Measurements from ENCODE around the gene WFDC10A.
"Not testable (repeated sequence)": the region's sequence is repeated elsewhere in the genome, so short reads cannot be mapped to it uniquely, and the experiment has no call there.

WFDC10A gene

DNA sequence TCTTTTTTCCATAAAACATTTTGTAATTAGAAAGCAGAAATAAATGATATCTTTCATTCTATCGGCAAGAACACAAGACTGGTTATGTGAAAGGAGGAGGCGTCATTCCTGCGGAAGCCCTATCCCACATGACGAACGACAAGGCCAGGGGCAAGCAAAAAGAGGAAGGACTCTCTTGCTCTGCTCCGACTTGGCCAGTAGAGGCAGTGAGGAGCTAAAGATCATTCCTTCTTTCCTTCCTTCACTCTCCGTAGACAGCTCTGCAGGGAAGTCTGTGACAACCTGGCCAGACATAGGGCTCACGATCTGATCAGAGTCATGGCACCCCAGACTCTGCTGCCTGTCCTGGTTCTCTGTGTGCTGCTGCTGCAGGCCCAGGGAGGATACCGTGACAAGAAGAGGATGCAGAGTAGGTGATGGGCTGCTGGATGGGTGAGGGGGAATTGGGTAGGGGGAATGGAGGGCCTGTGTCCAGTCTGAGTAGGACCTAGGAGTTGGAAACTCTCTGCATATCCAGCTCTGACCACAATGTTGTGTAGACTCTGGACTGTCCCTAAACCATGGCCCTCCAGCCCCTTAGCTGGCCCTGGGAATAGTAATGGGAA lies at the start of gene WFDC10A:
WFDC10A (plus strand) TSS at position 244 of the 605 bp plus-strand sequence; CDS start at position 319, 75 bp downstream.
- Histone ChIP-seq H3K27me3 (replicated peaks; ENCODE audit: control insufficient read depth, insufficient read depth, low read length) (no peaks in the 10 kb centered on the region), H3K9ac (ENCODE audit: low read length) (no peak within 1 kb of the TSS), H3K9me3 (ENCODE audit: control insufficient read depth, low read length) (peaks cover 5% of the 10 kb centered on the region), H3K4me3 (ENCODE audit: low read length) (no peak within 1 kb of the TSS), H3K36me3 (ENCODE audit: control insufficient read depth, insufficient read depth, low read length, severe bottlenecking) (no peaks in the 10 kb centered on the region), H3K4me1 (ENCODE audit: control insufficient read depth, insufficient read depth, low read length) (no peaks in the 10 kb centered on the region)
- DNase-seq (ENCODE audit: low read depth): peak; percentile 58

DNA sequence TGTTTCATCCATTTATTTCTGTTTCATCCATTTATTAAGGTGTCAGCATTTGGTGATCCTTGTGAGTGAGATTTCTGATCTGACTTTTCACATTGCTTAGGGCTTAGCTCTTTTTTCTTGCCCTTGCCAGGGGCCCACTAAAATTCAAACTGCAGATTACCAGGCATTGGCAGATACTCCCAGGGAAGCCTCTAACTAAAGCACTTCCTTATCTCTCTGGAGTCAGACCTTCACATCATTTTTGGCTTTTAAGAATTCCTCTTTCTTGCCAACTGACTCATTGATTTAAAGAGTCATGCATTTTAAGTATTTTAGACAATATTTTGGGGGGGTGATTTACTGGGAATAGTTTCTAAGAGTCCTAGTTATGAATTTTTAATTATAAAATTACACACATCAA lies 47.8 kb upstream of the WFDC10A start:
- Histone ChIP-seq H3K4me3 (ENCODE audit: low read length) (no peak overlapping the region), H3K36me3 (ENCODE audit: control insufficient read depth, insufficient read depth, low read length, severe bottlenecking) (no peaks in the 10 kb centered on the region), H3K4me1 (ENCODE audit: control insufficient read depth, insufficient read depth, low read length) (peaks cover 21% of the 10 kb centered on the region), H3K9ac (ENCODE audit: low read length) (no peak overlapping the region), H3K9me3 (ENCODE audit: control insufficient read depth, low read length) (no peaks in the 10 kb centered on the region), H3K27me3 (replicated peaks; ENCODE audit: control insufficient read depth, insufficient read depth, low read length) (no peaks in the 10 kb centered on the region)
- DNase-seq (ENCODE audit: low read depth): no peak

DNA sequence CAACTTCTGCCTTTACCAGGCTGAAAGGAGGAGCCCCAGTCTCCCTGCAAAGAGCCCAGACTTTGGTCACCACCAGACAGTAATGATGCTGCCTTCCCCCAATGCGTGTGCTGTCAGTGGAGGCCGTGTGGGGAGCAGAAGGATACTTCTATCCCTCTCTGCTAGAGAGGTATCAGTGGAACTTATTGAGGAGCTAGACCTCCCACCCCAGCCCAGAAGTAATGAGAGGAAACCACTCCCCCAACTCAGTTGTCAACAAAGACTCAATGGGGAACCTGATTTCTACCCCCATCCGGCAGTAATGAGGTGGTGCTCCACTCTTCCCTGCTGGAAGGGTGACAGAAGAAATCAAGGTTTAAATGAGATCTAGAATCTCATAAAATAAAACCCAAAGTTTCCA lies 46.0 kb upstream of the WFDC10A start:
- peaks cover 16% of the 10 kb centered on the region for H3K4me1 ChIP-seq (ENCODE audit: control insufficient read depth, insufficient read depth, low read length)
- no peak for DNase-seq (ENCODE audit: low read depth)
- H3K4me3 ChIP-seq (ENCODE audit: low read length): no peak overlapping the region
- no peaks in the 10 kb centered on the region for H3K27me3 ChIP-seq (replicated peaks; ENCODE audit: control insufficient read depth, insufficient read depth, low read length)
- no peaks in the 10 kb centered on the region for H3K9me3 ChIP-seq (ENCODE audit: control insufficient read depth, low read length)
- no peaks in the 10 kb centered on the region for H3K36me3 ChIP-seq (ENCODE audit: control insufficient read depth, insufficient read depth, low read length, severe bottlenecking)
- H3K9ac ChIP-seq (ENCODE audit: low read length): no peak overlapping the region

DNA sequence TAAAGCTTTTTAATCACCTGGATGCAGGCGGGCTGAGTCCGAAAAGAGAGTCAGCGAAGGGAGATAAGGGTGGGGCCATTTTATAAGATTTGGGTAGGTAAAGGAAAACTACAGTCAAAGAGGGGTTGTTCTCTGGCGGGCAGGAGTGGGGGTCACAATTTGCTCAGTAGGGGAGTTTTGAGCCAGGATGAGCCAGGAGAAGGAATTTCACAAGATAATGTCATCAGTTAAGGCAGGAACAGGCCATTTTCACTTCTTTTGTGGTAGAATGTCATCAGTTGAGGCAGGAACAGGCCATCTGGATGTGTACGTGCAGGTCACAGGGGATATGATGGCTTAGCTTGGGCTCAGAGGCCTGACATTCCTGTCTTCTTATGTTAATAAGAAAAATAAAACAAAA lies 45.2 kb upstream of the WFDC10A start:
- H3K9ac ChIP-seq (ENCODE audit: low read length); H3K36me3 ChIP-seq (ENCODE audit: control insufficient read depth, insufficient read depth, low read length, severe bottlenecking); H3K9me3 ChIP-seq (ENCODE audit: control insufficient read depth, low read length); DNase-seq (ENCODE audit: low read depth); H3K27me3 ChIP-seq (replicated peaks; ENCODE audit: control insufficient read depth, insufficient read depth, low read length); H3K4me3 ChIP-seq (ENCODE audit: low read length): not testable (repeated sequence)
- peaks cover 17% of the 10 kb centered on the region for H3K4me1 ChIP-seq (ENCODE audit: control insufficient read depth, insufficient read depth, low read length)

GRCh38 chr20:45585986-45586385 lies 43.6 kb upstream of the WFDC10A start:
- peaks cover 19% of the 10 kb centered on the region for H3K4me1 ChIP-seq (ENCODE audit: control insufficient read depth, insufficient read depth, low read length)
- H3K4me3 ChIP-seq (ENCODE audit: low read length); H3K9ac ChIP-seq (ENCODE audit: low read length); H3K36me3 ChIP-seq (ENCODE audit: control insufficient read depth, insufficient read depth, low read length, severe bottlenecking); H3K9me3 ChIP-seq (ENCODE audit: control insufficient read depth, low read length); DNase-seq (ENCODE audit: low read depth); H3K27me3 ChIP-seq (replicated peaks; ENCODE audit: control insufficient read depth, insufficient read depth, low read length): not testable (repeated sequence)

- Histone ChIP-seq H3K36me3 (ENCODE audit: control insufficient read depth, insufficient read depth, low read length, severe bottlenecking) (no peaks in the 10 kb centered on the region), H3K4me3 (ENCODE audit: low read length) (no peak overlapping the region), H3K4me1 (ENCODE audit: control insufficient read depth, insufficient read depth, low read length) (peaks cover 12% of the 10 kb centered on the region), H3K9ac (ENCODE audit: low read length) (no peak overlapping the region), H3K9me3 (ENCODE audit: control insufficient read depth, low read length) (peaks cover 4% of the 10 kb centered on the region), H3K27me3 (replicated peaks; ENCODE audit: control insufficient read depth, insufficient read depth, low read length) (no peaks in the 10 kb centered on the region)
- DNase-seq (ENCODE audit: low read depth): no peak
These were observed 40.7 kb upstream of the WFDC10A start for GRCh38 chr20:45588800-45589199.

DNA sequence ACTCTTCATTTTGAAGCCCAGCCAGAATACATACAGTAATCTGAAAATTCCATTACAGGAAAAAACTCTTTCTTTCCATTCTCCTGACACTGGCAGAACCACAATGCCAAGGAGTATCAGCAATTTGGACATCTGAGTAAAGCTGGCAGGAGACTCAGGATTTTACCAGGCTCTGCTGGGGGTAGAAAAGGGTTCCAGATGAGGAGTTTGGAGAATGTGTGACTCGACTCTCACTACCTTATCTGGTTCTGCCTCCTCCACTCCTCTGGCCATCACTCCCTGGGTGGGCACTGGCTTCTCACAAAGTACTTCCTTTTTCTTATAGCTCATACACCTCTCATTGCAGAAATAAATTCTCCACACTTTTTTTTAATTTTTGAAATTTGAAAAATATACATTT lies 39.8 kb upstream of the WFDC10A start:
- no peak for DNase-seq (ENCODE audit: low read depth)
- H3K36me3 ChIP-seq (ENCODE audit: control insufficient read depth, insufficient read depth, low read length, severe bottlenecking): no peaks in the 10 kb centered on the region
- peaks cover 12% of the 10 kb centered on the region for H3K4me1 ChIP-seq (ENCODE audit: control insufficient read depth, insufficient read depth, low read length)
- H3K27me3 ChIP-seq (replicated peaks; ENCODE audit: control insufficient read depth, insufficient read depth, low read length): no peaks in the 10 kb centered on the region
- no peak overlapping the region for H3K9ac ChIP-seq (ENCODE audit: low read length)
- no peak overlapping the region for H3K4me3 ChIP-seq (ENCODE audit: low read length)
- peaks cover 4% of the 10 kb centered on the region for H3K9me3 ChIP-seq (ENCODE audit: control insufficient read depth, low read length)

GRCh38 chr20:45592574-45593189 lies 36.9 kb upstream of the WFDC10A start:
- H3K36me3 ChIP-seq (ENCODE audit: control insufficient read depth, insufficient read depth, low read length, severe bottlenecking): no peaks in the 10 kb centered on the region
- H3K27me3 ChIP-seq (replicated peaks; ENCODE audit: control insufficient read depth, insufficient read depth, low read length): peaks cover 6% of the 10 kb centered on the region
- H3K4me1 ChIP-seq (ENCODE audit: control insufficient read depth, insufficient read depth, low read length): peaks cover 6% of the 10 kb centered on the region
- peaks cover 4% of the 10 kb centered on the region for H3K9me3 ChIP-seq (ENCODE audit: control insufficient read depth, low read length)
- no peak overlapping the region for H3K4me3 ChIP-seq (ENCODE audit: low read length)
- DNase-seq (ENCODE audit: low read depth): peak; percentile 53
- H3K9ac ChIP-seq (ENCODE audit: low read length): no peak overlapping the region

- H3K27me3 ChIP-seq (replicated peaks; ENCODE audit: control insufficient read depth, insufficient read depth, low read length): peaks cover 12% of the 10 kb centered on the region
- no peak for DNase-seq (ENCODE audit: low read depth)
- peaks cover 6% of the 10 kb centered on the region for H3K4me1 ChIP-seq (ENCODE audit: control insufficient read depth, insufficient read depth, low read length)
- H3K36me3 ChIP-seq (ENCODE audit: control insufficient read depth, insufficient read depth, low read length, severe bottlenecking): no peaks in the 10 kb centered on the region
- H3K9me3 ChIP-seq (ENCODE audit: control insufficient read depth, low read length): peaks cover 4% of the 10 kb centered on the region
- H3K9ac ChIP-seq (ENCODE audit: low read length): no peak overlapping the region
- H3K4me3 ChIP-seq (ENCODE audit: low read length): no peak overlapping the region
These were observed 36.0 kb upstream of the WFDC10A start for GRCh38 chr20:45593498-45593897.

DNA sequence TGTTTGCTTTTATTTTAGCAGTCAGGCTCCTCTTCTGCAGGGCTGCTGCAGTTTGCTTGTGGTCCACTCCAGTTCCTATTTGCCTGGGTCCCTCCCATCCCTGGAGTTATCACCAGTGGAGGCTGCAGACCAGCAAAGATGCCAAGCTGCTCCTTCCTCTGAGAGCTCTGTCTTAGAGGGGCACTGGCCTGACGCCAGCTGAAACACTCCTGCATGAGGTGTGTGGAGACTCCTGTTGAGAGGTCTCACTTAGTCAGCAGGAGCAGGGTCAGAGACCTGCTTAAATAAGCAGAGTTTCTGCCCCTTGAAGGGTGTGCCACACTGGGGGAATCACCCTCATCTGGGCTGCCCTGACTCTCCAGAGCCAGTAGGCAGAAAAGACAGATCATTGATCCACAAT lies 34.3 kb upstream of the WFDC10A start:
- H3K9me3 ChIP-seq (ENCODE audit: control insufficient read depth, low read length): peaks cover 4% of the 10 kb centered on the region
- DNase-seq (ENCODE audit: low read depth): no peak
- no peak overlapping the region for H3K4me3 ChIP-seq (ENCODE audit: low read length)
- H3K36me3 ChIP-seq (ENCODE audit: control insufficient read depth, insufficient read depth, low read length, severe bottlenecking): no peaks in the 10 kb centered on the region
- no peaks in the 10 kb centered on the region for H3K4me1 ChIP-seq (ENCODE audit: control insufficient read depth, insufficient read depth, low read length)
- H3K27me3 ChIP-seq (replicated peaks; ENCODE audit: control insufficient read depth, insufficient read depth, low read length): peaks cover 13% of the 10 kb centered on the region
- no peak overlapping the region for H3K9ac ChIP-seq (ENCODE audit: low read length)

DNA sequence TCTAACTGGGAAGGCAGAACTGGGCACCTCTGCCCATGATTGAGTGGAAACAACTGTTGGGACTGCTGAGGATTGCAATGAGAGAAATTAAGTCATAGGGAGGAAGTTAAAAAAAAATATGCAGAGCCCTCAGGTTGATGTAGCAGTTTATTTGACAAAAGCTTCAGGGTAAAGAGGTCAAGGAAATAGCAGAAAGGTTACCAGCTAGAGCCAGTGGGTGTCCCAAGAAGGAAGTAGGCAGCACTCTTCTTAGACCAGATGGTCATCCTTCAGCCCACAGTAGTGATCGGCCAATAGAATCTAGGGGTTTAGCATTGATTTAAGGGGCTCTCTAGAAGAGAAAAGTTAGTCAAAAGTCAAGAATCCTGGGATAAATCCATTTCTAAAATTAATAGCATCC lies 21.7 kb upstream of the WFDC10A start:
- peaks cover 14% of the 10 kb centered on the region for H3K4me1 ChIP-seq (ENCODE audit: control insufficient read depth, insufficient read depth, low read length)
- H3K9me3 ChIP-seq (ENCODE audit: control insufficient read depth, low read length): peaks cover 14% of the 10 kb centered on the region
- no peak overlapping the region for H3K9ac ChIP-seq (ENCODE audit: low read length)

GRCh38 chr20:45611054-45611453 lies 18.5 kb upstream of the WFDC10A start:
- DNase-seq (ENCODE audit: low read depth): peak; percentile 56
- H3K9ac ChIP-seq (ENCODE audit: low read length): no peak overlapping the region
- no peaks in the 10 kb centered on the region for H3K36me3 ChIP-seq (ENCODE audit: control insufficient read depth, insufficient read depth, low read length, severe bottlenecking)
- H3K4me3 ChIP-seq (ENCODE audit: low read length): peak overlapping the region; percentile 17
- H3K4me1 ChIP-seq (ENCODE audit: control insufficient read depth, insufficient read depth, low read length): peaks cover 14% of the 10 kb centered on the region
- H3K9me3 ChIP-seq (ENCODE audit: control insufficient read depth, low read length): peaks cover 5% of the 10 kb centered on the region
- no peaks in the 10 kb centered on the region for H3K27me3 ChIP-seq (replicated peaks; ENCODE audit: control insufficient read depth, insufficient read depth, low read length)

More for the DNA sequence above, 21.7 kb upstream of the WFDC10A start:
- H3K4me3 ChIP-seq (ENCODE audit: low read length): no peak overlapping the region
- H3K27me3 ChIP-seq (replicated peaks; ENCODE audit: control insufficient read depth, insufficient read depth, low read length): no peaks in the 10 kb centered on the region
- H3K36me3 ChIP-seq (ENCODE audit: control insufficient read depth, insufficient read depth, low read length, severe bottlenecking): no peaks in the 10 kb centered on the region
- no peak for DNase-seq (ENCODE audit: low read depth)
